ENCODE results near the gene RRP1. TPM values are rescaled to one million over a fixed set of nuclear protein-coding genes. Genes with fewer than 3 reads are reported as not detected.

Gene RRP1
- total and polyA plus RNA-seq, 2 of the 13 experiments (the other 11 are each of a cell fraction or from before 2014, with no cell fraction given) = 20.1 to 35.1 TPM

GRCh38 chr21:43819511-43820405 lies 30.4 kb downstream of the RRP1 start:
- ChIA-PET CTCF (ENCODE audit: low intra/inter-chr PET ratio, low total read pairs) (no interaction called here), POLR2A (no interaction called here)
- no peaks in the 10 kb centered on the region for H3K9me3 ChIP-seq (ENCODE audit: low read length)
- H3K4me2 ChIP-seq (ENCODE audit: low read depth, low read length) = no peak overlapping the region
- no TSS peak for BruUV-seq (replicated peaks)
- 61% methylated on average over 10 of the region's 25 CpGs for WGBS (ENCODE audit: low lambda C conversion rate)
- intact Hi-C loops (cut with micrococcal nuclease; ENCODE audit: unreplicated experiment) = loop anchor here (10.0 kb wide), 1 partner anchor 95 kb away; no protein-coding TSS in a partner anchor
- no peak overlapping the region for H2AFZ ChIP-seq (ENCODE audit: low read length)
- no peaks in the 10 kb centered on the region for H3K79me2 ChIP-seq (ENCODE audit: insufficient read depth, low read length)
- TF ChIP-seq ZNF772 (CRISPR knock-in tag; IDR thresholded peaks at IDR 0.05) = no peak
- no peak for TF ChIP-seq ZSCAN30 (CRISPR knock-in tag; IDR thresholded peaks at IDR 0.05)
- H3K27me3 ChIP-seq (ENCODE audit: control insufficient read depth in 1 of 2, insufficient read depth in 2 of 2, low read length in 2 of 2) = peaks cover 1 to 12% of the 10 kb centered on the region in 2 experiments; a peak in 3 of 5 replicates
- in situ Hi-C loops (cut with HindIII; ENCODE audit: extremely low pct_ligation_motif_present, low pct_unique_long_range_greater_than_20kb) = no loop called here
- no peaks in the 10 kb centered on the region for H3K36me3 ChIP-seq (replicated peaks in 1 of 2; ENCODE audit: control insufficient read depth in 1 of 2, insufficient read depth in 2 of 2, low read length in 2 of 2)
- DNase-seq (ENCODE audit: low spot score) = no peak
- peaks cover 28% of the 10 kb centered on the region for H3K4me1 ChIP-seq (ENCODE audit: insufficient read depth, low read length)
- FAIRE-seq = no peak
- H4K20me1 ChIP-seq (ENCODE audit: insufficient read depth, low read length) = no peaks in the 10 kb centered on the region
- no peak overlapping the region for H3K27ac ChIP-seq (ENCODE audit: extremely low read length, insufficient read depth, low read length)
- ATAC-seq = no peak
- H3K9ac ChIP-seq (ENCODE audit: insufficient read depth, low read depth, low read length) = no peak overlapping the region
- H3K4me3 ChIP-seq (replicated peaks in 1 of 3; ENCODE audit: insufficient read depth in 1 of 3, low read depth in 2 of 3, low read length in 3 of 3) = no peak overlapping the region

GRCh38 chr21:43820466-43820865 lies 31.1 kb downstream of the RRP1 start:
- BruUV-seq (replicated peaks) = no TSS peak
- POLR2A ChIA-PET = no interaction called here
- peaks cover 6 to 19% of the 10 kb centered on the region in 2 experiments; a peak in 3 of 5 replicates for H3K27me3 ChIP-seq (ENCODE audit: control insufficient read depth in 1 of 2, insufficient read depth in 2 of 2, low read length in 2 of 2)
- no peaks in the 10 kb centered on the region for H3K9me3 ChIP-seq (ENCODE audit: low read length)
- WGBS (ENCODE audit: low lambda C conversion rate) = 68% methylated on average over 11 of the region's 11 CpGs
- in situ Hi-C loops (cut with HindIII; ENCODE audit: extremely low pct_ligation_motif_present, low pct_unique_long_range_greater_than_20kb) (no loop called here), intact Hi-C loops (cut with micrococcal nuclease; ENCODE audit: unreplicated experiment) (no loop called here)
- H3K36me3 ChIP-seq (replicated peaks in 1 of 2; ENCODE audit: control insufficient read depth in 1 of 2, insufficient read depth in 2 of 2, low read length in 2 of 2) = no peaks in the 10 kb centered on the region
- CTCF ChIA-PET (ENCODE audit: low intra/inter-chr PET ratio, low total read pairs) = no interaction called here
- H3K4me1 ChIP-seq (ENCODE audit: insufficient read depth, low read length) = peaks cover 24% of the 10 kb centered on the region
- no peak overlapping the region for H3K4me2 ChIP-seq (ENCODE audit: low read depth, low read length)
- no peak overlapping the region for H3K27ac ChIP-seq (ENCODE audit: extremely low read length, insufficient read depth, low read length)
- no peak overlapping the region for H3K9ac ChIP-seq (ENCODE audit: insufficient read depth, low read depth, low read length)
- FAIRE-seq (no peak), DNase-seq (ENCODE audit: low spot score) (no peak), ATAC-seq (no peak)
- H3K79me2 ChIP-seq (ENCODE audit: insufficient read depth, low read length) = no peaks in the 10 kb centered on the region
- no peak overlapping the region for H2AFZ ChIP-seq (ENCODE audit: low read length)
- H4K20me1 ChIP-seq (ENCODE audit: insufficient read depth, low read length) = no peaks in the 10 kb centered on the region
- no peak overlapping the region for H3K4me3 ChIP-seq (replicated peaks in 1 of 3; ENCODE audit: insufficient read depth in 1 of 3, low read depth in 2 of 3, low read length in 3 of 3)
- TF ChIP-seq, protein P1, sequence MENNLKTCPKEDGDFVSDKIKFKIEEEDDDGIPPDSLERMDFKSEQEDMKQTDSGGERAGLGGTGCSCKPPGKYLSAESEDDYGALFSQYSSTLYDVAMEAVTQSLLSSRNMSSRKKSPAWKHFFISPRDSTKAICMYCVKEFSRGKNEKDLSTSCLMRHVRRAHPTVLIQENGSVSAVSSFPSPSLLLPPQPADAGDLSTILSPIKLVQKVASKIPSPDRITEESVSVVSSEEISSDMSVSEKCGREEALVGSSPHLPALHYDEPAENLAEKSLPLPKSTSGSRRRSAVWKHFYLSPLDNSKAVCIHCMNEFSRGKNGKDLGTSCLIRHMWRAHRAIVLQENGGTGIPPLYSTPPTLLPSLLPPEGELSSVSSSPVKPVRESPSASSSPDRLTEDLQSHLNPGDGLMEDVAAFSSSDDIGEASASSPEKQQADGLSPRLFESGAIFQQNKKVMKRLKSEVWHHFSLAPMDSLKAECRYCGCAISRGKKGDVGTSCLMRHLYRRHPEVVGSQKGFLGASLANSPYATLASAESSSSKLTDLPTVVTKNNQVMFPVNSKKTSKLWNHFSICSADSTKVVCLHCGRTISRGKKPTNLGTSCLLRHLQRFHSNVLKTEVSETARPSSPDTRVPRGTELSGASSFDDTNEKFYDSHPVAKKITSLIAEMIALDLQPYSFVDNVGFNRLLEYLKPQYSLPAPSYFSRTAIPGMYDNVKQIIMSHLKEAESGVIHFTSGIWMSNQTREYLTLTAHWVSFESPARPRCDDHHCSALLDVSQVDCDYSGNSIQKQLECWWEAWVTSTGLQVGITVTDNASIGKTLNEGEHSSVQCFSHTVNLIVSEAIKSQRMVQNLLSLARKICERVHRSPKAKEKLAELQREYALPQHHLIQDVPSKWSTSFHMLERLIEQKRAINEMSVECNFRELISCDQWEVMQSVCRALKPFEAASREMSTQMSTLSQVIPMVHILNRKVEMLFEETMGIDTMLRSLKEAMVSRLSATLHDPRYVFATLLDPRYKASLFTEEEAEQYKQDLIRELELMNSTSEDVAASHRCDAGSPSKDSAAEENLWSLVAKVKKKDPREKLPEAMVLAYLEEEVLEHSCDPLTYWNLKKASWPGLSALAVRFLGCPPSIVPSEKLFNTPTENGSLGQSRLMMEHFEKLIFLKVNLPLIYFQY (CRISPR knock-in tag; IDR thresholded peaks at IDR 0.05; ENCODE audit: borderline replicate concordance) = no peak
- TF ChIP-seq PBX2 (CRISPR knock-in tag; IDR thresholded peaks at IDR 0.05) (no peak), ZNF205 (CRISPR knock-in tag; IDR thresholded peaks at IDR 0.05) (no peak), SYNCRIP (IDR thresholded peaks at IDR 0.05; ENCODE audit: insufficient read depth, low read depth, low read length) (no peak), HDAC2 (CRISPR knock-in tag; IDR thresholded peaks at IDR 0.05) (no peak), ZNF276 (CRISPR knock-in tag; IDR thresholded peaks at IDR 0.05; ENCODE audit: low read depth) (no peak)
